HCT116 (cell line): Measurements from ENCODE around the gene GUCY2D. TPM values are rescaled to one million over a fixed set of nuclear protein-coding genes. Genes with fewer than 3 reads are reported as not detected.

Experiments
- ATAC-seq: fragments of 200-7000 bp; cut with Tn5 transposase; 2 replicates; pipeline ENCODE4 v1.9.1; 2020; ENCODE audit warnings: mild to moderate bottlenecking, moderate library complexity
- BruUV-seq: library from RNA; stranded (reverse); fragments of 400-500 nt; replicated peaks from 2 replicates; lab custom pipeline; 2021; lab: Mats Ljungman, UMichigan
- CTCF ChIA-PET: fragments of 300-600 bp; sonication (Branson Sonifier 250); formaldehyde crosslinking; loops from one replicate; lab custom pipeline; 2021; ENCODE audit warnings: antibody characterized with exemption; lab: Charles Lee
- POLR2A ChIA-PET: fragments of 300-600, 350-600 bp; sonication (Branson Sonifier 250); formaldehyde crosslinking; loops from one replicate; lab custom pipeline; 2021; ENCODE audit warnings: antibody characterized with exemption; lab: Charles Lee
- RAD21 ChIA-PET, 2 experiments: fragments of 300-600 bp; sonication (Branson Sonifier 250); formaldehyde crosslinking; loops; one replicate each; lab custom pipeline; 2023; ENCODE audit warnings: low total read pairs in 2 of 2; ENCODE audit not compliant: uncharacterized antibody in 2 of 2, unreplicated experiment in 2 of 2, low non-redundant PET in 1 of 2; lab: Charles Lee
- DNase-seq: peaks from one replicate; pipeline ENCODE4 v3.0.0-alpha.2; 2010; ENCODE audit warnings: low read depth, low spot score
- H2AFZ ChIP-seq: fragments of 200-600 bp; shearing (Covaris generic), sonication (generic); 2 replicates; pipeline ENCODE4 v1.6.1; 2017; ENCODE audit warnings: low read depth, mixed run types, mixed read lengths, antibody characterized with exemption, low read length; ENCODE audit not compliant: poor library complexity, severe bottlenecking
- H3K27ac ChIP-seq: 2 replicates; pipeline ENCODE4 v1.5.1; 2012; ENCODE audit warnings: low read depth, low read length
- H3K27me3 ChIP-seq: fragments of 200-600 bp; sonication (generic); 2 replicates; pipeline ENCODE4 v1.6.1; 2016; ENCODE audit warnings: mixed run types, low read length, mixed read lengths; ENCODE audit not compliant: insufficient read depth
- H3K36me3 ChIP-seq, 2 experiments: fragments of 200-500 bp in 1 of 2; fragments of 200-600 bp in 1 of 2; sonication (Bioruptor generic) in 1 of 2; sonication (generic) in 1 of 2; 2 replicates each; pipeline versions ENCODE4 v1.5.1 to v1.6.1; 2014 to 2016; ENCODE audit warnings: low read length in 2 of 2, inconsistent platforms in 1 of 2, mixed read lengths in 1 of 2, mixed run types in 1 of 2; ENCODE audit not compliant: insufficient read depth in 2 of 2, control insufficient read depth in 1 of 2
- H3K4me1 ChIP-seq, 2 experiments: fragments of 200-600 bp in 1 of 2; sonication (generic) in 1 of 2; 2 replicates each; pipeline versions ENCODE4 v1.5.1 to v1.6.1; 2012 to 2017; ENCODE audit warnings: low read length in 2 of 2, inconsistent platforms in 1 of 2, mild to moderate bottlenecking in 1 of 2, mixed read lengths in 1 of 2, mixed run types in 1 of 2, moderate library complexity in 1 of 2; ENCODE audit not compliant: insufficient read depth in 2 of 2, control insufficient read depth in 1 of 2
- H3K4me2 ChIP-seq: fragments of 200-600 bp; sonication (generic); 2 replicates; pipeline ENCODE4 v1.6.1; 2017; ENCODE audit warnings: mixed run types, low read length, mixed read lengths
- H3K4me3 ChIP-seq, 2 experiments: fragments of 200-600 bp in 1 of 2; sonication (generic) in 1 of 2; replicated peaks in 1 of 2; 2 replicates each; pipeline ENCODE4 v1.5.1; 2011 to 2016; ENCODE audit warnings: low read length in 2 of 2, control low read depth in 1 of 2, low read depth in 1 of 2, mild to moderate bottlenecking in 1 of 2, mixed read lengths in 1 of 2, mixed run types in 1 of 2
- H3K79me2 ChIP-seq: fragments of 200-600 bp; sonication (generic); 2 replicates; pipeline ENCODE4 v1.6.1; 2017; ENCODE audit warnings: mild to moderate bottlenecking, mixed run types, low read length, moderate library complexity, mixed read lengths; ENCODE audit not compliant: insufficient read depth
- H3K9ac ChIP-seq: fragments of 200-600 bp; sonication (generic); 2 replicates; pipeline ENCODE4 v1.6.1; 2016; ENCODE audit warnings: low read length, mixed read lengths
- H3K9me2 ChIP-seq: fragments of 200-600 bp; sonication (generic), shearing (Covaris generic); 2 replicates; pipeline ENCODE4 v1.6.1; 2017; ENCODE audit warnings: mixed run types, mild to moderate bottlenecking, moderate library complexity; ENCODE audit not compliant: insufficient read depth
- H3K9me3 ChIP-seq, 2 experiments: fragments of 200-500 bp in 1 of 2; fragments of 200-600 bp in 1 of 2; sonication (Bioruptor generic) in 1 of 2; sonication (generic) in 1 of 2; 2 replicates each; pipeline ENCODE4 v1.6.1; 2014 to 2017; ENCODE audit warnings: low read length in 2 of 2, mixed read lengths in 2 of 2, inconsistent platforms in 1 of 2, low read depth in 1 of 2, mild to moderate bottlenecking in 1 of 2, mixed run types in 1 of 2, moderate library complexity in 1 of 2; ENCODE audit not compliant: control insufficient read depth in 1 of 2, insufficient read depth in 1 of 2
- H4K20me1 ChIP-seq: fragments of 200-600 bp; sonication (generic), shearing (Covaris generic); 2 replicates; pipeline ENCODE4 v1.6.1; 2017; ENCODE audit warnings: mixed run types, mild to moderate bottlenecking, moderate library complexity; ENCODE audit not compliant: insufficient read depth
- CBX3 ChIP-seq: IDR thresholded peaks from 2 replicates; pipeline ENCODE4 v1.6.1; 2012; ENCODE audit warnings: low read depth
- CEBPB ChIP-seq: IDR thresholded peaks from 2 replicates; pipeline ENCODE4 v1.6.1; 2012; ENCODE audit warnings: low read depth
- CTCF ChIP-seq, 3 experiments: fragments of 200-600 bp in 1 of 3; sonication (generic) in 1 of 3; IDR thresholded peaks in 2 of 3; conservative IDR thresholded peaks in 1 of 3; 2 replicates each; pipeline ENCODE4 v1.5.1; 2012 to 2017; ENCODE audit warnings: low read depth in 2 of 3, low read length in 2 of 3, antibody characterized with exemption in 1 of 3, borderline replicate concordance in 1 of 3, control low read depth in 1 of 3, mild to moderate bottlenecking in 1 of 3, mixed read lengths in 1 of 3, mixed run types in 1 of 3, moderate library complexity in 1 of 3; ENCODE audit not compliant: insufficient read depth in 1 of 3
- EGR1 ChIP-seq: IDR thresholded peaks from 2 replicates; pipeline ENCODE4 v1.6.1; 2012; ENCODE audit warnings: low read depth
- ELF1 ChIP-seq: IDR thresholded peaks from 2 replicates; pipeline ENCODE4 v1.6.1; 2012; ENCODE audit warnings: low read depth, borderline replicate concordance
- EZH2 ChIP-seq: fragments of 200-600 bp; sonication (generic); IDR thresholded peaks from 2 replicates; pipeline ENCODE4 v1.6.1; 2017; ENCODE audit warnings: antibody characterized with exemption, mixed run types
- EZH2phosphoT487 ChIP-seq: fragments of 200-600 bp; IDR thresholded peaks from 2 replicates; pipeline ENCODE4 v1.6.1; 2018; ENCODE audit warnings: antibody characterized with exemption, borderline replicate concordance
- FOSL1 ChIP-seq: IDR thresholded peaks from 2 replicates; pipeline ENCODE4 v1.6.1; 2012; ENCODE audit warnings: low read depth
- JUND ChIP-seq: IDR thresholded peaks from 2 replicates; pipeline ENCODE4 v1.6.1; 2012
- RAD21 ChIP-seq: IDR thresholded peaks from 2 replicates; pipeline ENCODE4 v1.6.1; 2012; ENCODE audit warnings: low read depth, mild to moderate bottlenecking
- SIN3A ChIP-seq: IDR thresholded peaks from 2 replicates; pipeline ENCODE4 v1.6.1; 2012; ENCODE audit warnings: low read depth
- SP1 ChIP-seq: IDR thresholded peaks from 2 replicates; pipeline ENCODE4 v1.6.1; 2012; ENCODE audit warnings: low read depth
- SRF ChIP-seq: IDR thresholded peaks from 2 replicates; pipeline ENCODE4 v1.6.1; 2012; ENCODE audit warnings: low read depth
- TCF7L2 ChIP-seq: IDR thresholded peaks from 2 replicates; pipeline ENCODE4 v1.7.0; 2011; ENCODE audit warnings: borderline replicate concordance, inconsistent platforms; ENCODE audit not compliant: insufficient read depth, insufficient read length; ENCODE audit errors: extremely low read depth
- YY1 ChIP-seq: IDR thresholded peaks from 2 replicates; pipeline ENCODE4 v1.6.1; 2011; ENCODE audit warnings: low read length, low read depth, moderate library complexity, mild to moderate bottlenecking; ENCODE audit not compliant: insufficient replicate concordance; ENCODE audit errors: extremely low read depth
- ZFX ChIP-seq: fragments of 450-650 bp; IDR thresholded peaks from 2 replicates; pipeline ENCODE4 v1.6.1; 2017
- ZNF274 ChIP-seq: fragments of 200-500 bp; sonication (Bioruptor generic); IDR thresholded peaks from 2 replicates; pipeline ENCODE4 v1.6.1; 2014; ENCODE audit warnings: mild to moderate bottlenecking, low read depth, low read length, inconsistent platforms
- intact Hi-C: fragments of 100-400 bp; cut with micrococcal nuclease; formaldehyde crosslinking; loops from 2 replicates; pipeline ENCODE4 v1.10.0; 2022
- total RNA-seq: library from RNA; stranded (reverse); gene quantifications from one replicate; pipeline ENCODE4 v1.2.1, GENCODE V29; 2021; ENCODE audit not compliant: unreplicated experiment
- TF ChIP-seq, protein P1 (sequence below): IDR thresholded peaks from 2 replicates; pipeline ENCODE4 v1.6.1; 2012
- TF ChIP-seq, protein P2 (sequence below): IDR thresholded peaks from 2 replicates; pipeline ENCODE4 v1.6.1; 2011; ENCODE audit warnings: mild to moderate bottlenecking, low read length, moderate library complexity; ENCODE audit not compliant: insufficient replicate concordance; ENCODE audit errors: extremely low read depth
- TF ChIP-seq, protein P3 (sequence below): IDR thresholded peaks from 2 replicates; pipeline ENCODE4 v1.6.1; 2012; ENCODE audit warnings: low read depth

GUCY2D gene
- total RNA-seq, 1 experiment from 2014 or later, result 1.4 TPM

- DNase-seq, result no peak
- CTCF ChIA-PET, result interaction anchor here (1.0 to 2.8 kb wide), 4 partner anchors 10 to 69 kb away, joined by 3 to 12 read pairs (median 6); partner anchors contain the start of gene CNTROB
- no peaks in the 10 kb centered on the region for H3K9me2 ChIP-seq
- no peaks in the 10 kb centered on the region for H3K4me1 ChIP-seq
- TF ChIP-seq RAD21 (no peak), ZFX (no peak), ZNF274 (no peak), FOSL1 (no peak), TCF7L2 (no peak), EGR1 (no peak), JUND (no peak), CBX3 (no peak), CTCF (IDR thresholded peaks at IDR 0.05 in 2 of 3, conservative IDR thresholded peaks at IDR 0.05 in 1 of 3; ENCODE audit: borderline replicate concordance in 1 of 3, insufficient read depth in 1 of 3, low read depth in 2 of 3, low read length in 2 of 3) (no peak), CEBPB (no peak), SIN3A (no peak), SRF (no peak), YY1 (no peak), ELF1 (no peak), EZH2 (no peak), SP1 (no peak), EZH2phosphoT487 (no peak)
- TF ChIP-seq, protein P1, sequence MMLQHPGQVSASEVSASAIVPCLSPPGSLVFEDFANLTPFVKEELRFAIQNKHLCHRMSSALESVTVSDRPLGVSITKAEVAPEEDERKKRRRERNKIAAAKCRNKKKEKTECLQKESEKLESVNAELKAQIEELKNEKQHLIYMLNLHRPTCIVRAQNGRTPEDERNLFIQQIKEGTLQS, result no peak
- TF ChIP-seq, protein P2, sequence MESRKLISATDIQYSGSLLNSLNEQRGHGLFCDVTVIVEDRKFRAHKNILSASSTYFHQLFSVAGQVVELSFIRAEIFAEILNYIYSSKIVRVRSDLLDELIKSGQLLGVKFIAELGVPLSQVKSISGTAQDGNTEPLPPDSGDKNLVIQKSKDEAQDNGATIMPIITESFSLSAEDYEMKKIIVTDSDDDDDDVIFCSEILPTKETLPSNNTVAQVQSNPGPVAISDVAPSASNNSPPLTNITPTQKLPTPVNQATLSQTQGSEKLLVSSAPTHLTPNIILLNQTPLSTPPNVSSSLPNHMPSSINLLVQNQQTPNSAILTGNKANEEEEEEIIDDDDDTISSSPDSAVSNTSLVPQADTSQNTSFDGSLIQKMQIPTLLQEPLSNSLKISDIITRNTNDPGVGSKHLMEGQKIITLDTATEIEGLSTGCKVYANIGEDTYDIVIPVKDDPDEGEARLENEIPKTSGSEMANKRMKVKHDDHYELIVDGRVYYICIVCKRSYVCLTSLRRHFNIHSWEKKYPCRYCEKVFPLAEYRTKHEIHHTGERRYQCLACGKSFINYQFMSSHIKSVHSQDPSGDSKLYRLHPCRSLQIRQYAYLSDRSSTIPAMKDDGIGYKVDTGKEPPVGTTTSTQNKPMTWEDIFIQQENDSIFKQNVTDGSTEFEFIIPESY, result no peak
- TF ChIP-seq, protein P3, sequence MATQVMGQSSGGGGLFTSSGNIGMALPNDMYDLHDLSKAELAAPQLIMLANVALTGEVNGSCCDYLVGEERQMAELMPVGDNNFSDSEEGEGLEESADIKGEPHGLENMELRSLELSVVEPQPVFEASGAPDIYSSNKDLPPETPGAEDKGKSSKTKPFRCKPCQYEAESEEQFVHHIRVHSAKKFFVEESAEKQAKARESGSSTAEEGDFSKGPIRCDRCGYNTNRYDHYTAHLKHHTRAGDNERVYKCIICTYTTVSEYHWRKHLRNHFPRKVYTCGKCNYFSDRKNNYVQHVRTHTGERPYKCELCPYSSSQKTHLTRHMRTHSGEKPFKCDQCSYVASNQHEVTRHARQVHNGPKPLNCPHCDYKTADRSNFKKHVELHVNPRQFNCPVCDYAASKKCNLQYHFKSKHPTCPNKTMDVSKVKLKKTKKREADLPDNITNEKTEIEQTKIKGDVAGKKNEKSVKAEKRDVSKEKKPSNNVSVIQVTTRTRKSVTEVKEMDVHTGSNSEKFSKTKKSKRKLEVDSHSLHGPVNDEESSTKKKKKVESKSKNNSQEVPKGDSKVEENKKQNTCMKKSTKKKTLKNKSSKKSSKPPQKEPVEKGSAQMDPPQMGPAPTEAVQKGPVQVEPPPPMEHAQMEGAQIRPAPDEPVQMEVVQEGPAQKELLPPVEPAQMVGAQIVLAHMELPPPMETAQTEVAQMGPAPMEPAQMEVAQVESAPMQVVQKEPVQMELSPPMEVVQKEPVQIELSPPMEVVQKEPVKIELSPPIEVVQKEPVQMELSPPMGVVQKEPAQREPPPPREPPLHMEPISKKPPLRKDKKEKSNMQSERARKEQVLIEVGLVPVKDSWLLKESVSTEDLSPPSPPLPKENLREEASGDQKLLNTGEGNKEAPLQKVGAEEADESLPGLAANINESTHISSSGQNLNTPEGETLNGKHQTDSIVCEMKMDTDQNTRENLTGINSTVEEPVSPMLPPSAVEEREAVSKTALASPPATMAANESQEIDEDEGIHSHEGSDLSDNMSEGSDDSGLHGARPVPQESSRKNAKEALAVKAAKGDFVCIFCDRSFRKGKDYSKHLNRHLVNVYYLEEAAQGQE, result no peak
- TF ChIP-seq, all 23 proteins: peak for 0
- no peaks in the 10 kb centered on the region for H3K9me3 ChIP-seq
- ChIA-PET POLR2A (interaction anchor here (1.1 kb wide), 1 partner anchor 50 kb away, joined by 3 read pairs; the partner anchor contains the start of genes CNTROB and TRAPPC1), RAD21 (no interaction called here)
- no TSS peak for BruUV-seq
- no peak overlapping the region for H2AFZ ChIP-seq
- no peaks in the 10 kb centered on the region for H4K20me1 ChIP-seq
- intact Hi-C loops, result no loop called here
- ATAC-seq, result no peak
- H3K27ac ChIP-seq, result no peak overlapping the region
- no peak overlapping the region for H3K4me3 ChIP-seq
- no peaks in the 10 kb centered on the region for H3K79me2 ChIP-seq
- no peaks in the 10 kb centered on the region for H3K27me3 ChIP-seq
- H3K9ac ChIP-seq, result no peak overlapping the region
- no peaks in the 10 kb centered on the region for H3K36me3 ChIP-seq
- H3K4me2 ChIP-seq, result no peak overlapping the region
Measured at GRCh38 chr17:7982173-7982572, 20.2 kb upstream of the GUCY2D start.
